GM18498 (cell line): ENCODE results near the gene TBC1D24.
A peak's percentile ranks its signal among the peaks of the same experiment; 100 is the strongest.
"Not testable (repeated sequence)": the region's sequence is repeated elsewhere in the genome, so short reads cannot be mapped to it uniquely, and the experiment has no call there.

Experiments used
- ATAC-seq: cut with Tn5 transposase; IDR thresholded peaks from one replicate; pipeline ENCODE4 v1.9.1; 2021; ENCODE audit warnings: mild to moderate bottlenecking, moderate library complexity; ENCODE audit not compliant: unreplicated experiment

TBC1D24 gene

GRCh38 chr16:2529961-2530628 is 55.2 kb downstream of the TBC1D24 start:
- ATAC-seq, result no peak

- no peak for ATAC-seq
These were observed 55.8 kb downstream of the TBC1D24 start for GRCh38 chr16:2530629-2531318.

- ATAC-seq, result no peak
These were observed 56.4 kb downstream of the TBC1D24 start, which contains the start of gene CEMP1 for GRCh38 chr16:2531371-2531695. CEMP1 (minus strand) TSS chr16:2531408; CDS start chr16:2531073, 335 bp downstream.

DNA sequence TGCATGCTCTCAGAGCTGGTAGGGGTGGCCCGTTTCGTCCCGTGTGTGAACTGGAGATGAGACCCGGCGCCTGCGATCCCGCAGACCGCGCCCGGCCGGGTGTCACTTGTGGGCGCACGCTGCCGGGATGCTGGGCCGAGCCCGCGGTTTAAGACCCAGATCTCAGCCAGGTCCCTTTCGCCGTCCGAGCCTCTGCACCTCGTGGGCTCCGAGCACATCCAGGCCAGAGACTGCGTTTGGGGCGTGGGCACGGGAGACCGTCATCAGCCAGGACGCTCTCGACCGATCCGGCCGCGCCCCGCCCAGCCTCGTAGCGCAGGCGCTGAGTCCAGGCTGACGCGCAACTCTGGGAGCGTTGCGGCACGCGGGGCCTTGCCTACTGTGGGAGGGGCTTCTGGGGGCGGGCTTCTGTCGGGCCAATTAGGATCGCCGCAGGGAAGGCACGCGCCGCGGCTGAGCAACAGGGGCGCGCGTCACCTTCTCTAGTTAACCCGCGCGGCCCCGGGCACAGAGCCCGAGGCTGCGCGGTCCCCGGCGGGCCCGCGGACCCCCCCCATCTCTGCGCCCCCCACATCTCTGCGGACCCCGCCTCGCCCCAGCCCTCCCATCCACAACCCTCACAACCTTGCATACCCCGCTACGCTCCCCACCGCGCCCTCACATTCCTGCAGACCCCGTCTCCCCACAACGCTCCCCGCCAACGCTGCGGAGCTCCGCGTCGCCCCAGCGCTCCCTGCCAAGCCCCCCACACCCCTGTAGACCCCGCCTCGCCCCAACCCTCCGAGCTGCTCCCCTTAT is 57.0 kb downstream of the TBC1D24 start:
- ATAC-seq, result peak; percentile 90

DNA sequence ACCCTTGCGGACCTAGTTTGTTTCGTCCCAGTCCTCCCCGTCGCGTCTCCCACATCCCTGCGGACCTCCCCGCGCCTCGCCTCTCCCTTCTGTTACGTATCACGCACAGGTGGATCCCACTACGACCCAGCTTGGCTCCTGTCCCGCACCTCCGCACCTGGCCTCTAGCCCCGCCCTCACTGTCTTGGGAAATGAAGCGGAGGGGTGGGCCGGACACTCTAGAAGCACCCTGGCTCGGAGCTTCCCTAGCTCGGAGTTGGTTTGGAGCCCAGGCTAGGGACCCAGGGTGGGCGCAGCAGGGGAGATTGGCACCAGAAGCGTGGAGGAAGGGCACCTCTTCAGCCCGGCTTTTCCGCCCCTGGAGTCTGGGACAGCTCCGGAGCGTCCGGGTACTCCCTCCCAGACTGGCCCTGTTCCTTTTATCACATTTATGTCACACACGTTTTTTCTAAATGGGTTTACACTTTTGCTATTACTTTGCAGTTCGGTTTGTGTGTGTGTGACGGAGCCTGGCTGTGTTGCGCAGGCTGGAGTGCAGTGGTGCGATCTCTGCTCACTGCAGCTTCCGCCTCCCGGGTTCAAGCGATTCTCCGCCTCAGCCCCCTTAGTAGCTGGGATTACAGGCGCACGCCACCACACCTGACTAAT is 57.7 kb downstream of the TBC1D24 start:
- no peak for ATAC-seq

DNA sequence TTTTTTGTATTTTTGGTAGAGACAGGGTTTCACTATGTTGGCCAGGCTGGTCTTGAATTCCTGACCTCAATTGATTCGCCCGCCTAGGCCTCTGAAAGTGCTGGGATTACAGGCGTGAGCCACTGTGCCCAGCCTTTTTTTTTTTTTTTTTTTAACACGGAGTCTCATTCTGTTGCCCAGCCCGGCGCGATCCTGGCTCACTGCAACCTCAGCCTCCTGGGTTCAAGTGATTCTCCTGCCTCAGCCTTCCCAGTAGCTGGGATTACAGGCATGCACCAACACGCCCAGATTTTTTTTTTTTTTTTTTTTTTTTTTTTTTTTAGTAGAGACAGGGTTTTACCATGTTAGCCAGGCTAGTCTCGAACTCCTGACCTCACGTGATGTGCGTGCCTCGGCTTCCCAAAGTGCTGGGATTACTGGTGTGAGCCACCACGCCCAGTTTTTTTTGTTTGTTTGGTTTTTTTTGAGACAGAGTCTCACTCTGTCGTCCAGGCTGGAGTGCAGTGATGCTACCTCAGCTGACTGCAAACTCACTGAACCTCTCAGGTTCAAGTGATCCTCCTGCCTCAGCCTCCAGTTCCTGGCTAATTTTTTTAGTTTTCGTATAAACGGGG is 58.3 kb downstream of the TBC1D24 start:
- not testable (repeated sequence) for ATAC-seq

DNA sequence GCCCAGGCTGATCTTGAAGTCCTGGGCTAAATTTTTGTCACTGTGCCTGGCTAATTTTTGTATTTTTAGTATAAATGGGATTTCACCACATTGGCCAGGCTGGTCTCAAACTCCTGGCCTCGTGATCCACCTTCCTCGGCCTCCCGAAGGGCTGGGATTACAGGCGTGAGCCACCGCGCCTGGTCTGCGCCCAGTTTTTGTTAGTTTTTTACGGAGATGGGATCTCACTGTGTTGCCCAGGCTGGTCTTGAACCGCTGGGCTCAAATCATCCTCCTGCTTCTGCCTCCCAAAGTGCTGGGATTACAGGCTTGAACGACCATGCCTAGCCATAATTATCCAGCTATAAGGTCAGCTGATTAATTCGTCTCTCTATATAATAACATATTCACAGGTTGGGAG is 59.0 kb downstream of the TBC1D24 start:
- no peak for ATAC-seq

DNA sequence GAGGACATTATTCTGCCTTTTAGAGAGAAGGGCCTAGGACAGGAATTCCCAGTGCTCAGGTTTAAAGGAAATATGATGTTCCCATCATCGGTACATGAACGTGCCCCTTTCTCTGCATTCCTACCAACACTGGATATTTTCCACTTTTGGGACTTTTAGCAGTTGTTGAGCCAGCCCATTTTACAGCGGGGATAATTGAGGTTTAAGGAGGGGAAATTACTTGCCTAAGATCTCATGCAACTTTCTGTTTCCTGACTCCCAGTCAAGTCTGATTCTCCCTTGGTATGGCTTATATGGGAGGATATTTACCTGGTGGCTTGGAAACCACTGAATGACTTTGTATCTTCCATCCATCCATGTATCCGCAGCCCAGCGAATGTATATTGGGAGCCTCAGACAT is 59.4 kb downstream of the TBC1D24 start:
- ATAC-seq, result not testable (repeated sequence)

DNA sequence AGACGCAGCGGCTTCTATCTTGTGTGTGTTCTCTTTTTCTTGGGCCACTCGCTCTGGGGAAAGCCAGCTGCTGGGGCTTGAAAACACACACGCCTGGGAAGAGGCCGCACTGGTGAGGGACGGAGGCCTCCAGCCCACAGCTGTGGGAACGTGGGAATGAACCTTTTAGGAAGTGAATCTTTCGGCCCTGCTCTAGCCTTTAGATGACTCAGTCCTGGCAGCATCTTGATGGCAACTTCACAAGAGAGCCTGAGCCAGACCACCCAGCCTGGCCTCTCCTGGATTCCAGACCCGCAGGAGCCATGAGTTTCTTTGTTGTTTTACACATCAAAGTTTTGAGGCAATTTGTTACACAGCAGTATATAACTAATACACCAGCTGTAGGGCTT is 60.7 kb downstream of the TBC1D24 start:
- ATAC-seq, result no peak

DNA sequence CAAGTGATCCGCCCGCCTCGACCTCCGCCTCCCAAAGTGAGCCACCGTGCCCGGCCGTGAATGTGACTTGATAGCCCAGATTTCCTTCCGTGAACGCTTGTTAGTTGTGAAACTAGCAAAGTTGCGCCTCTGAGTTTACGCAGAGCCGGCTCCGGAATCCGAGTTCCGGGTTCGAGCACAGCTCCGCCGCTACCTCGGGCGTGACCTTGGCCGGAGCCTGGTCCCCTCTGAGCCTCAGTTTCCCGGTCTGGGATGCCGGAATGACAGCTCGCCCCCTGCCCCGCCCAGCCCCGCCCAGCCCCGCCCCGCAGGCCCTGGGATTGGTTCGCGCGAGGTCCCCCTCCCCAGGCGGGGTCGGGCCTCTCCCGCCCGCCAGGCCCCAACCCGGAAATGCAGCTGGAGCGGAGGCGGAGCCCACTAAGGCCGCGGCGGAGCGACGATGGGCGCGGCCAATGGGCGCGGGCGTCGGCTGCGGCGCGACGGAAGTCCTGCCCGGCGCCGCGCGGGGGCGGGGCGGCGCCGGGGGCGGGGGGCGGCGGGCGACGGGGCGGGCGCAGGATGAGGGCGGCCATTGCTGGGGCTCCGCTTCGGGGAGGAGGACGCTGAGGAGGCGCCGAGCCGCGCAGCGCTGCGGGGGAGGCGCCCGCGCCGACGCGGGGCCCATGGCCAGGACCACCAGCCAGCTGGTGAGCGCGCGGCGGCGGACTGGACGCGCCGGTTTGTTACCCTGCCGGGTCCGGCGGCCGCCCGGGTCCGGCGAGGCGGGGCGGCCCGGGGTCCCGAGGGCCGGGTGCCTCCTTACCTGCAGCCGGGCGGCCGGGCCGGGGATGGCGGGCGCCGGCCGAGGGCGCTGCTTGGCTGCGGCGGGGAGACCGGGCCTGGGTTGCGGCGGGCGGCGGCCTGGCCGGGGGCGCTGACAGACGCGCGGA is 62.8 kb downstream of the TBC1D24 start, which contains the start of gene PDPK1:
Gene PDPK1, plus strand, starts transcription at position 571 of the 929 bp plus-strand sequence. Its CDS starts 92 bp downstream, at position 663.
- peak; percentile 89 for ATAC-seq

- not testable (repeated sequence) for ATAC-seq
These were observed 64.4 kb downstream of the TBC1D24 start for GRCh38 chr16:2539192-2539844.

DNA sequence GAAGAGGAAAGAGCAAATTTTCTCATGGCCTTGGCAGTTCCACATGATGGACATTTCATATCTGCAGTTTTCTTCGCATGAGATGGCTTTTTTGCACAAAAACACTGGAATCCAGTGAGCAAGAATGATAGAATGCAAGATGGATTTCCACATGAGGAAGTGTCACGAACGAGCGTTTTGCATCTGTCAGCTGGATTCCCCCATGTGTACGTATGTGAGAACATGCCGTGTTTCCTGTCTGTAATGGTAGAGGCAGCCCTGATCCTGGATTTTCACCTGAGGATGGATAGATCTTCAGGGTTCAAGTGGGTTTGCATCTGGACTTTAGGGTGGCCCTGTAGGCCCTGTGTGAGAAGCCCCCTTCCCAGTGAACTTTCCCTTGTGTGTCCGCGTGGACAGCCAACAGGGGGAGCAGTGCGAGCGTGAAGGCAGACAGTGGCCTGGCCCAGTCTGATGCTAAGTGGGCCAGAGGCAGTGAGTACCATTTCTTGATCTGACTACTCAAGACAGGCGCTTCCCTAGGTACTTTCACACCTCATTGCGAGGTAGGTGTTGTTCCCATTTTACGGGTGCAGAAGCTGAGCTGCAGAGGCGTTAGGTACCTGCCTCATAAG is 65.0 kb downstream of the TBC1D24 start:
- not testable (repeated sequence) for ATAC-seq

DNA sequence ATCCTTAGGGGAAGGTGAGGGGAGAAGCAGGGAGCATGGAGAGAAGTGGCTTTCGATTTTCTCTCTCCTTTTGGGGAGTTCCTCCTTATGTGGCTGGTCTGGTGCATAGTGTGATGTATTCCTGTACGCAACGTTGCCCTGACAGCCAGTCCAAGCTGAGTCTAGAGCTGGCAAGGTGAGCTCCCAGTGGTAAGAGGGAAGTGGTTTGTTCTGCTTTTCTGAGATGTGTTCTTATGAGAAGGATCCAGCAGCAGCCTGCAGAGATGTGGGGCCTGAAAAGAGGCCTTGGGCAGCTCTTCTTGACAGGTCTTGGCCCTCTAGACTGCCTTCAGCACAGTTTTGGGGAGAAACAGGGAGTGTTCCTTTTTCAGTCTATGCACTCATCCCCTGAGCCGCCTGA is 66.0 kb downstream of the TBC1D24 start:
- not testable (repeated sequence) for ATAC-seq

GRCh38 chr16:2541409-2541808 is 66.5 kb downstream of the TBC1D24 start:
- ATAC-seq, result not testable (repeated sequence)

DNA sequence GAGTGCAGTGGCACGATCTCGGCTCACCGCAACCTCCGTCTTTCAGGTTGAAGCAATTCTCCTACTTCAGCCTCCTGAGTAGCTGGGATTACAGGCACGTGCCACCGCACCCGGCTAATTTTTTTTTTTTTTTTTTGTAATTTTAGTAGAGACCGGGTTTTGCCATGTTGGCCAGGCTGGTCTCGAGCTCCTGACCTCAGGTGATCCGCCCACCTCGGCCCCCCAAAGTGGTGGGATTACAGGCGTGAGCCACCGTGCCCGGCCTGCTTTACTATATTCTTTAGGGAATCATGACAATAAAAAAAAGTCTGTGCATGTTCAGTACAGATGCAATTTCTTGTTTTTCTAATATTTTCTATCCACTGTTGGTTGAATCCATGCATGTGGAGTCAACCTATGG is 68.8 kb downstream of the TBC1D24 start:
- ATAC-seq, result not testable (repeated sequence)

DNA sequence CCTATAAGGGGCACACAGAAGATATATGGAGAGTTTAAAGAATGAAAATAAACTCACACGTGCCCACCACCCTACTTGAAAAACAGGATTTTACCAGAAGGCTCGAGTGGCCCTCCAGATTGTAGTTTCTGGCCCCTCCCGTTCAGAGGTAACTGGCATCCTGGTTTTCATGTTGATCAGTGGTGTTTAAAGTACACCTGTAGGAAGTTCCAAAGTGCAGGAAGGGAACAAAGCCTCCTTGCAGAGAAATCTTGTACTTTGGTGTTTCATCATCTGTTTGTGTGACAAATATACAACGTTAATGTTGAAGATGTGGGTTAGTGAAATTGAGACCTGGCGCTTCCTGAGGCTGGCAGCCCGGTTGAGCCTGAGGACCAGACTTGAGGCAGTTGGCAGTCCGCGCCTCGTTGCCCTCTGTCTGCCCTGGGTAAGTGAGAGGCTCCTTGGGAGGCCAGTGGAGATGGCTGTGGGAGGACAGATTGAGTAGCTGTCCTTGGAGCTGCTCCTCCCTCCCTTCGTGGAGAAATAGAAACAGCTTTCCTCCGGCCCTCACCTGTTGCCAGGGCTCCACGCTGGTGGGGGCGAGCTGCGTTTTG is 75.5 kb downstream of the TBC1D24 start:
- ATAC-seq, result not testable (repeated sequence)

DNA sequence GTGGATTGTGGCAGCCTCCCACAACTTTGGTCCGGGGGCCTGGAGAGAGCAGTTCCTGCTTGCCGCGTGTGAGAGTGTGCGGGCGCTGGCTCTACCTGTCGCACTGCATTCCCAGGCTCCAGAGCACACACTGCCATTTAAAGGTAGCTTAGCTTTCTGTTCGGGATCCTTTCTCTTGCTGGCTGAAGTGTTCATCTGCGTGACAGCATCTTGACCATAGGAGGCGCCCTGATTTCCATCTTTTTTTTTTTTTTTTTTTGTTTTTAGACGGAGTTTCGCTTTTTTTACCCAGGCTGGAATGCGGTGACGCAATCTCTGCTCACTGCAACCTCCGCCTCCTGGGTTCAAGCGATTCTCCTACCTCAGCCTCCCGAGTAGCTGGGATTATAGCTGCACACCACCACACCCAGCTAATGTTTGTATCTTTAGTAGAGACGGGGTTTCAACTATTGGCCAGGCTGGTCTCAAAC is 76.5 kb downstream of the TBC1D24 start:
- ATAC-seq, result not testable (repeated sequence)
